ENCODE data around the gene KIRREL3.

Gene KIRREL3

DNA sequence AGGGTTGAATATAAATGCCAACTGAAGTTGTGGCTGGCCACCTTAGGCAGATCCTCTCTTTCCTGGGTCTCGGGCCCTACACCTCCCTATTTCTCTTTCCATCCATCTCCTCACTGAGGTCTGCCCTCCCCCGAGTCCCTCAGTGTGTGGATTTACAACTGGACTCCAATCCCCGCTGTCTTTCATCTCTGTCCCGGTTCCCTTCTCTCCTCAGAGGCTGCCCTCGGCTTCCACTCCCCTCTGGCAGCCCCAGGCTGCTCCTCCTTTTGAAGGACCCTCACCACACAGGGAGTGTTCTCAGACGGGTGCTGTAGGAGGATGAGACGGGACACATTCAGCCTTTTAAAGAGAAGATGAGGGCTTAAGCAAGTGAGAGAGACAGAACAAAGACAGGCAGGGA lies 478.0 kb downstream of the KIRREL3 start:
- DNase-seq = no peak

DNA sequence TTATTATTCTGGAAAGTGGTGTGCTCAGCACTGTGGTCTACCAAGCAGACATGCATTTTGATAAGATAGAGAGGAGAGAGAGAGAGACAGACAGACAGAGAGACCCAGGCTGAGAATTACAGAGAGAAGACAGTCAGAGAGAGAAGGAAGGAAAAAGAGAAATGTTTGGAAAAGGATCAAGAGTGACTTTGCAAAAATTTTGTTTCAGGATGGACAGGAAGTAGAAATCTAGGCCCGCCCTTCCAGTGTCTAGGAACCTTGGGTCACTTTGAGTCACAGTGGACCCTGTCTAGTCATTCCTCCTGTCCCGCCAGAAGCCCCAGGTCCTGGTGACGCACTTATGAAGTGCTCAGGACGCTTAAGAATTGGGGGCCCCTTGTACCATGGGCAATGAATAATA lies 478.4 kb downstream of the KIRREL3 start:
- DNase-seq = no peak

DNA sequence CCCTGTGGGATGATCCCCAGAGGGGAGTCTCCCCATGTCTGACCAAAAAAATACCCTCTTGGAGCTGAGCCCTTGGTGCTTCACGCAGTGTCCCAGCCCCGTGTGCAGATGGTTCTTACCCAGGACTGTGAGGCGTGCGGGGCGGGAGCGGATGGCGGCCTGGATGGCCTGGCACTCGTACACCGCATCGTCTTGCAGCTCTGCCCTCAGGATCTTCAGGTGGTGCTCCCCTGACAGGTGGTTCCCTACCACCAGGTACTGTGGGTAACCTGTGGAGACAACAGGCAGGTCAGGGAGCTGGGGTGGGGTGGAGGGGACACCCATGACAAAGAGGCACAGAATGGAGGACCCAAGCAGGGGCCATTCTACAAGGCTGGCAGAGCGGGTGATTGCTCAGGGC lies 479.4 kb downstream of the KIRREL3 start:
- no peak for DNase-seq

DNA sequence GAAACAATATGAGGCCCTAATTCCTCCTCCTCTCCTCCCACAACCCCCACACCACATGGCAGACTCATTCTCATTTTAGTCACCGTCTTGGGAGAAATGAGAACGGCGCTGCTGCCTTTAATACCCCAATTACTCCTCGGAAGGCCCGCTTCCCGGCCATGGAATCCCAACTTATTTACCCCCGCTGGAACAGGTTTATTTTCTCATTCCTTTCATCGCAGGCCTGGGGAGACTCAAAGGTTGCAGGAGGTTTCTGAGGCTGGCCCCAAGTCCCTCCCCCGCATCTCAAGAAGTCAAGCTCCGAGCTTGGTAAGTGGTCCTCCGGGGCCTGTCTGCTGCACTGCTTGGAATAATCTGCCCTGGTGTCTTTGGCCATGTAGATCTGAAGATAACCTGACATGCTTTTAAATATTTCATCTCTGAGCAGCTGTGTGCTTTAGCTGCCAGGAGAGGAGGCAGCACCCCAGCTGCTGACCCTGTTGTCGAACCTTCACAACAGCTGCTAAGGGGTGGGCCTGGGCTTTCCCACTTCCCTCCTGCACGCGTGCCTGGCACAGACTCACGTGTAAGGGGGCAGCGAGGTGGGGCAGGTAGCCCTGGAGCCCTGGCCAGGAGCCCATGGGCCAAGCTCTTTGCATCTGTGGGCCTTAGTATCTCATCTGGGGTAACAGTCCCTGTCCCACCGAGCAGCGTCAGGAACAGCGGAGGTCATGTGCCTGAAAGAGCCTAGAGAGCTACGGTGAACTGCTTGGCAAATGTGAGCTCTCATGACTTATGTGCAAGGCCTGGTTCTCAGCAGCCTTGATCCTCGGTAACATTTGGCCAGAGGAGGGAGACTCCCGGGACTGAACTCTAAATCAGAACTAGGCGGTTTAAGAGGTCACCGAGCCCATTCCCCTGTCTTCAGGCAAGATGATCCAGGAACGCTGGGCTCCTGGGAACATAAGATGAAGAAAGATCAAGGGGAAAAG lies 480.5 kb downstream of the KIRREL3 start:
- DNase-seq = no peak

DNA sequence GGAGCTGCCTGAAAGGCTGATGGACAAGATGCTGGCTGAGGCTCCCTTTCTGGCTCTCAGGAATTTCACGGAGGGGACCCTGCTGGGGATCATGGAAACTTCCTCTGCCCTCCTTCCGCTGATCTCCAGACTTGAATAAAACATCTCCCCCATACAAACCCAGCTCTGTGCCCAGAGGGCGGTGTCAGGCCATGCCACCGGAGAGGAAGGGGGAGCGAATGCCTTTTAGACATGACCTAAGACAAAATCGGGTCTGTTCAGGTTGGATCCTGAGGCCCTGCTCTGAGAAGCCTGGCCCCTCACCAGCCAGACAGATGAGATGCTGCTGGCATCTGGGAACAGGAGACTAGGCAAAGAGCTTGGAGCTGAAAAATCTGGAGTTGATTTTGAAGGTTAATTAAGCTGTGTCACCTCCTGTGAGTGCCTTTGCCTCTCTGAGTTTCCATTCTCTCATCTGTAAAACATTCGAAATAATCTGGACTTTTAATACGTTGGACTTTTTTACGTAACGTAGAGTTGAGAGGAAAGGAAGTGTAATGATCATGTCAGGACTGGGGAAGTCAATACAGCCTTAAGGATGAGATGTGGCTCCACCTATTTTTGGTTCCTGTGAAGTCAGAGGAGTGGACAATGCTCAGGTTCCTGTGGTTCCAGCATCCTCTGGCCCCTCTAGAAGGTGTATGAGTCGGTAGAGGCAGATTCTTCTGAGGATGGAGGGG lies 481.4 kb downstream of the KIRREL3 start:
- DNase-seq = no peak

DNA sequence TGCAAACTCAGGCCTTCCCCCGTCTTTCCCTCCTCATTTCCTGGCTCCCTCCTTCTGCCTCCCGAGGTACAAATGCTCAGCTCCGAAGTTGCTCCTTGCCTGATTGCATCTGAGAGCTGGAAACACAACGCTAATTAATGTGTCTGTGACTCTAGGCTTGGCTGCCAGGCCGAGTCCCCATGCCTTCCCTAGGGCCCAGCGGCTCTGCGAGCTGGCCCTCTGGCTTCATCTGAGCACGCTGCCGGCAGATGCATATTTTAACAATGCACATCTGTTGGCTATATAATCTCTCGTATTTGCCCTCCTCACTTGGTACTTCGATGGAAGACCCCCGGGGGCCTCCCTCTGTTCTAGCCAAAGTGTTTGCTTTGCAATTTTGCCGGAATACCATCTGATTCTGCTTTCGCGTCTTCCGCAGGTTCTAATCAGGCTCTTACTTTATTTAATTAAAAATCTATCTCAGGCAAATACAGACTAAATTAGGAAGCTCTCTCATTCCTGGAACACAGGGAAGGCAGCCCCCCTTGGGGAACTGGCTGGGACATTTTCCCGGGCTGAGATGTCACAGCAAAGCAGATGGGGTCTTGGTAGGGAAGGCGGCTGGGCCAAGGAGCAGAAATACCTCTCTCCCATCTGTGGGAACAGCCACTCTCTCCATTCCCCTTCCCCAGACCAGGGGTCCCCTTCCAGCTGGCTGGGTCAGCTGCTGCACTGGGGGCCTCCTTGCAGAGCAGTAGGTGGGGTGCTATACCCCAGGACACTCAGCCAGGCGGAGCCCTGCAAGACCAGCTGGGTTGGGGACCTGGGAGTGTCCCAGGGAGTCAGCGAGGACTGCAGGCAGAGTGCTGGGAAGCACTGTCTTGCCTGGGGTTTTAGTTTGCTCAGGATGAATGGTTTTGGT lies 482.2 kb downstream of the KIRREL3 start:
- no peak for DNase-seq

DNA sequence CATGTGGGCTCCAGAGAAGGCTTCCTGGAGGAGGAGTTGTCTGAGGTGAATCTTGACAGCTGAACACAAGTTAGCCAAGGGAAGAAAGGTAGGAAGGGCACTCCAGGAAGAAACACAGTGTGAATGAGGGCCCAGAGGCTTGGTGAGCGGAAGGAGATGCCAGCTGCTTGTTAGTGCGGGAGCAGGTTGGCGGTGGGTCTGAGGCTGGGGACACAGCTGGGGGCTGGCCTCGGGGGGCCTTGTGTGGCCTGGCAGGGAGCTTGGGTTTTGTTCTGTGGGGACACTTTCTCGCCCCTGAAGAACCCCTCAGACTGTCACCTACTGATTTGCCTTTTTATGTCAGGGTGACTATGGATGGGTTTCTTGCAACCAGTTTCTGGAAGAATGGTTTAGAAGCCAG lies 485.1 kb downstream of the KIRREL3 start:
- no peak for DNase-seq

DNA sequence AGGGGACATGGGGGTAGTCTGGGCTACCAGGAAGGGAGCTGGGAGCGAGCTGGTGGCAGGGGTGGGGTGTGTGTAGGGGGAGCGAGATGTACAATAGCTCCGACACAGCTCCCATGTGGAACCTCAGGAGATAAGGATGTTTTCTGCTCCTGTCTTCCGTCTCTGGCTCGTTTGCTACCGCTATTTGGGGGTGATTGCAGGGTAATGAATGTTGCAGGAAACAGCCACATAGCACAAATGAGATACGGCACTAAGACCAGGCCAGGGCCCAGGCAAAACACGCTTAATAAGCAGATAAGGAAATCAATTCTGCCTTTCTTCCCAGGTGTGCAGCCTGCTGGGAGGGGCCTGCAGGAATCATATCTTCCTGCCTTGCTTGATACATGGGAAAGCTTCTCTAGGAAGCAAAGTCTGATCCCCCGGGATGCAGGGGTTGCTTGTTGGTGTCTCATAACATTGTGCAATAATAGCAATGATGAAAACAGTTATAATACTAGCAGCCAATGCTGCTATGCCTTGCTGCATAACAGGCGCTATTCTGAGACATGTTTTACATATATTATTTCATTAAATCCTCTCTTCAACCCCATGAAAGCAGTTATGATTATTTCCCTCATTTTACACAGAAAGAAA lies 486.4 kb downstream of the KIRREL3 start:
- DNase-seq = no peak

DNA sequence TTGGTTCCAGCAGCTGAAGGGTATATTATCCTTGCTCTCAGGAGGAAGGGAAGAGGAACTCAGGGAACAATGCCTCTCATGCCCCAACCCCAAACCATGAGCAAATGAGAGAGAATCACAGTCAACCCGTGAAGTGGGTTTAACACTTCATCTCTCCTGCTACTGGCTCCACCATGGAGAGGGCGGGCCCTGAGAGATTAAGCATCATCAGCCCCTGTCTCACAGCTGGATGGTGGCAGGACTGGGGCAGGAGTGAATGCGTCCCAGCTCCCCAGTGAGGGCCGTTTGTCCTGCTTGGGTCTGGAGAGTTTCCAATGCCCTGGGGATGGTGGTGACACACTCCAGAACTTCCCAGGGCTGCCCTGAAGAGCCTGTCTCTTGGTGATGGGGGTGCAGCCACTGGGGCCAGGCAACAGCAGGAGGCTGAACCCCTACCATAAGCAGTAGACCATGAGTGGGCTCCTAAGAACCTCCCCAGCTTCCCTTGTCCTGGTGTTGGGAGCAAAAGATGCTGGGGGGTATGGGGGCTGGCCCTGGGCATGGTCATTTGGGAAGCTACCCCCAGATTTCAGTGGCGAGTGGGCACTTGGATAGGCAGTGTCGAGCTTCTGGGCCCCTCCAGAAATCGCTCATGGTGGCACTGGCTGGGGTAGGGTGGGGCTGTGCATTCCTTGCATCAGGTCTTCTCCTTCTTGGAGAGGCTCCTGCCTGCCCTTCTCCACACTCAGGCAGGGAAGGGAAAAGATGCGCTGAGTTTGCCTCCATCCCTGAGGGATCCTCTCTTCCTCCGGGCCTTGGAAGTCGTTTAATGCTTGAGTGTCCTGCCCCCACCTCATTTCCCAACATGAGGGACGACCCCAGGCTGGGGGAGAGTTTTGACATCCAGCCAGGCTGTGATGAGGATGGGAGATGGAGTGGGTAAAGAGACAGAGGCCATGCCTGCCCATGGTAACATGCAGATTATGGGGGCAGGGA lies 487.5 kb downstream of the KIRREL3 start:
- no peak for DNase-seq

DNA sequence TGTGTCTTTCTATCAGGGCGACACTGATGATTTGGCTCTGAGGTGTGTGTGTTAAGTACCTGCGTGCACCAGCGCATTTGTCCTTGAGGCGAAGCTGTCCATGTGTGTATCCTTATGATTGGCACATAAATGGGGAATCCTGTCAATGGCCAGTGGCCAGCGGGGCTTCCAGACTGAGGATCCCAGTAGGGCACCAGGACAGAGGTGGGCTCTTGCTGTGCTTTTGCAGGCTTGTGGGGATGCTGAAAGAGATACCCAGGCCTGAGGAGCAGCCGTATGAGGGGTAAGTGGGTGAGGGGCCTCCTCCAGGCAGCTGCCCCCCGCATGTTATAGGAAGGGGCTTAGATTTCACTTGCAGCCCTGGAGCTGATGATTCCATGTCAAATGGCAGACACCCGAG lies 488.3 kb downstream of the KIRREL3 start:
- no peak for DNase-seq

DNA sequence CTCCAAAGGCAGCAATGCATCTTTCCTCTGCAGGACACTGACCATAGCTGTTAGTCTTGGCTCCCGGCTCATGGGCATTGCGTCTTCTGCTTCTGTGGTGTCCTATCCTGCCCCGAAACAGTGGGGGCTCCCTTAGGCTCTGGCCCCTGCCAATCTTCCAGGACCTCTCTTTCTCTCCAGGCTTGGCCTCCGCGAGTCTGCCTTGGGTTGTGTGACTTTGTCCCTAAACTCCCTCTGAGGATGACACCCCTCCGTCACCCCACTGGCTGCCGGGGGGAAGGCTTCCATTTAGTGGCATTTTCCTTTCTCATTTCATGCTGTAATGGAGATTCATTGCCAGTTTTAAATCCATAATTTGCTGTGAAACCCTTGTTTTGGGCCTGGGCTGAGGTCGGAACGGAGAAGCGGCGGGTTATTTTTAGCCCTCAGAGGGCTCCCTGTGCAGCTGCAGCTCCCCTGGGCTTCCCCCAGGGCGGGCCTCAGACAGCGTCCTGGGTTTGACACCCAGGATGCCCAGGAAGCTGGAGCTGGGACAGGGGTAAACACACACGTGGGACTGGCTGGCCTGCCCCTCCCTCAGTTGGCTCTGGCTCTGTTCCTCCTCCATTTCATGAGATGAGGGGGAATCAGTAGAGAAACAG lies 489.0 kb downstream of the KIRREL3 start:
- DNase-seq = no peak

DNA sequence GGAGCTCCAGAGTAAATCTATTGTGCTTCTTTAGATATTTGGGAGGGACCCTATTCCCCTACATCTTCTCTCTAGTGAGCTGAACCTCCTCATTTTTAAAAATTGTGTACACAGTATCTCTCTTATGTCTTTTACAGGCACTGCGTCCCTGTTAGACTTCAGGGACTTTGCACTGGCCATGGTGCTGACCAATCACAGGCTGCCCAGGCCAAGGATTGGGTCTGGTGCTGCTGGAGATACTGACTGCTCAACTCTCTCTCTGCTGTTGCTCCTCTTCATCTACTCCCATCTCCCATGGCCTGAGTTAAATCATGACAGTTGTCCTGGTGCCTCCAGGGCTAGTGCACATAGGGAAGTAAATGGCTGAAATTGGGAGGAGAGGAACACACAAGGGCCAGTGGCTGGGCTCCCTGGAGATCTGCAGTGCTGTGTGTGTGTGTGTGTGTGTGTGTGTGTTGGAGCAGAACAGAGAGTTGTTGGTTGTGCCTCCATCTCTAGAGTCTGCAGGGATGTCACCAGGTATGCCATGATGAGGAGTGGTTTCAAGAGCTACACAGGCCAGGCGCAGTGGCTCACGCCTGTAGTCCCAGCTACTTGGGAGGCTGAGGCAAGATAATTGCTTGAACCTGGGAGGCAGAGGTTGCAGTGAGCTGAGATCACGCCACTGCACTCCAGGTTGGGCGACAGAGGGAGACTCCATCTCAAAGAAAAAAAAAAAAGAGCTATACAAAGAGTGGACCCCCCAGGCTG lies 489.8 kb downstream of the KIRREL3 start:
- DNase-seq = no peak

DNA sequence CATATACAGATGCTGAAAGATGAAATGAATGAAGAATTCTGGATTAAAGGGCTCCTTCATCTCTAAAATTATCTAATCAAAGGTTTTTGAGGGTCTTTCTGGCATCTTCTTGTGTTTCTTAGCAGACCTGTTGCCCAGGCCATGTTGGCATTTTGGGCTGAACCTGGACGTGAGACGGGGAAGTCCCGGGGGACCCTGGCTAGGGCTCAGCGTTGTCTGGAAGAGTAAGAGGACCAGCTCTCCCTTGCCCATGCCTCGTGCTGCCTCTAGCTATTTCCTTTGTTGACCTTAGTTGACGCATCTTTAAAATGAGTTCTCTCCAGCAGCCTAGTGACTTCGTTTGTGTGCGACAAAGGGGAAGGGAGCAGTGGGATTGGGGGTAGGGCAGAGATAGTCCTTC lies 492.9 kb downstream of the KIRREL3 start:
- DNase-seq = no peak

DNA sequence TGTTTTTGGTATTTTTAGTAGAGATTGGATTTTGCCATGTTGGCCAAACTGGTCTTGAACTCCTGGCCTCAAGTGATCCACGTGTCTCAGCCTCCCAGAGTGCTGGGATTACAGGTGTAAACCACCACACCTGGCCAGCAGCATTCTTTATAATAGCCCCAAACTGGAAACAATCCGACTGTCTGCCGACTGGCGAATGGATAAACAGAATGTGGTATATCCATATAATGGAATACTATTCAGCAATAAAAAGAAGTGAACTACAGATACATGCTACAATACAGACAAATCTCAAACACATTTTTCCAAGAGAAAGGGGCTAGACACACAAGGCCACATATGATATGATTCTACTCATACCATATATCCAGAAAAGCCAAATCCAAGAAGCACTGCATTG lies 493.8 kb downstream of the KIRREL3 start:
- no peak for DNase-seq

DNA sequence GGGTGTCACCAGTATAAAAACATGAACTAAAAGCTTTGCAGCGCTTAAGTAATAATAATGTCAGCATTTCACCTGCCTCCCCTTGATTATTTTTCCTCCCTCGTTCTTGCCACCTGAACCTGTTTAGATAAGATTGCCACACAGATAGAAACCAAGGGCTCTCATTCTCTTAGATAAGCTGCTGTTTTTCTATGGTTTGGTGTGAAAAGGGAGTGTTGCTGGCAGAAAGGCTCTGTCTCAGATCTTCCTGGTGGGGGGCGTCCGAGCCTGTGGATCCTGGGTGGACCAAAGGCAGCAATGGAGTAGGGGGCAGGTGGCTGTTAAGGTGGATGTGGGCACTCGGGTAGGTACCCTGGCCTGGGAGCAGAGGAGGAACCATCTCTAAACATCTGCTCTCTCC lies 497.6 kb downstream of the KIRREL3 start:
- DNase-seq = no peak

DNA sequence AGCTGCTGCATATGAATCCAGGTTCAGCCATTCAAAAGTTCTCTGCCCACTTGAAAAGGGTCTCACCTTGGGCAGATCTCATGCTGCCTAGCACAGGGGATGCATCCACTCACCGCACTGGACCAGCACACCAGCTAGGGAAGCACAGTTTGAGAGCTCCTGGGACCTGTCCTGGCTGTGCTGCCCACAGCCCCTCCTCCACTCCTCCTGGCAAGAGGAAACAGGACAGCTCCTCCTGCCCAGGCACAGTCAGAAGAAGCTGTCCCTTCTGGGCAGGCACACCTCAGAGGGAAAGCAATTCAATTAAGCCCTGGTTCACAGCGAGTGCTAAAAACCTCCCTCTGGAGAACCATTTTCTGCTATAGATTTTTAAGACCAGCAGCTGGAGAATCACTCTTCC lies 498.4 kb downstream of the KIRREL3 start:
- DNase-seq = no peak

DNA sequence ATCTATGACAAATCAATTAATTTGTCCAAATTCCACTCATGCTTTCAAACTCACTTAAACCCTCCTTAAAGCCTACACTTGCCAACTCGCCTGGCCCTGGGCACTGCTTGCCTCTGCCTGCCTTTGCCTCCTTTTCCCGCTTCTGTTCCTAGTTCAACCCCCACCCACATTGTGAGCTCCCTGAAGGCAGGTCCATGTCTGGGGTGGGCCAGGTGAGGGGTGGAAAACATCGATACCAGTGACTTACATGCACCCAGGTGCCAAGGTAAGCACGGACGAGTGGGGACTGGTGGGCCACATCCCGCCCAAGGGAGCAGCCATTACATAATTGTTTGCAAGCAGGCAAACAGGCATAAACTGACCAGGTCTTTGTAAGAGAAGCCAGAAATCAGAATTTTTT lies 498.9 kb downstream of the KIRREL3 start:
- DNase-seq = no peak

DNA sequence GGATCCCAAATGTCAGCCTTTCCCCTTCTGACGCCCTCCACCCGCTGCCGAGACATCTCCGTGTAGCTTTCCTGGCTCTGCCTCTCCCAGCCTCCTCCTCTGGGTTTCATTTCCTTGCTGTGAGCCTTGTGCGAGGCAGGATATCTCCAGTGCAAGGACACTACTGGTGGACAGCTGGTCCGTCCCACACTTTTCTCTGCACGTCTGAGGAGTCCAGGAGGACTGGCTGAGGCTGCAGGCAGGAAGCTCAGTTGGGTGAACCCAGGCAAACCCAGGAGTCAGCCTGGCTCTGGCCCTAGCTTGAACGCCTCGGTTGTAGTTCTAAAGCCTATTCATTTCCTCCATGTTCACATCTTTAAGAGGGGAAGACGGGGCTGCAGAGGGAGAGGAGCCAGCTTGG lies 499.6 kb downstream of the KIRREL3 start:
- DNase-seq = no peak

DNA sequence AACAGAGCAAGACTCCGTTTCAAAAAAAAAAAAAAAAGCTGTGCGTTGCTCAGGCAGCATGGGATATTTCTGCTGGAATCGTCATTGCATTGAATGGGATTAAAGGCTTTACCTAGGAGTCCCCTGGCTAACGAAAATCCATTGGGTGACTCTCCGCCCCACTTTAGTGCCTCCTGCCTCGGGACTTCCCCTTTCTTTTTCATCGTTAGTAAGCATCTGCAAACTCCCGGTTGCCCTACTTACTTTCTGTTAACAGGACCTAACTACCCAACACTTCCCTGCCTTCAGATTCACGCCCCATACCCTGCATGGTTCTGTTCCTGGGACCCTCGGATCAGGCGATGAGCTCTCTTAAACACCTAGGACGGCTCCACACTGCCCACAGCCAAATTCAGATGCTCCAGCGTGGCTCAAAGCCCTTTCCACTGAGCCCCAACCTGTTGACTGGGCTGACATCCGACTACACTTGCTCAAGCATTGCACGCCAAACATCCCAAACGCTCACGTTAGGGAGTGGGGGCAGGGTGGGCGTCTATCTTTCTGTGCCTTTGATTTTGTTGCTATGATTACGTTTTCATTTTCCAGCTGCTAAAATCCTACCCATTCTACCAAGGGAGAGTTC lies 501.3 kb downstream of the KIRREL3 start:
- no peak for DNase-seq

DNA sequence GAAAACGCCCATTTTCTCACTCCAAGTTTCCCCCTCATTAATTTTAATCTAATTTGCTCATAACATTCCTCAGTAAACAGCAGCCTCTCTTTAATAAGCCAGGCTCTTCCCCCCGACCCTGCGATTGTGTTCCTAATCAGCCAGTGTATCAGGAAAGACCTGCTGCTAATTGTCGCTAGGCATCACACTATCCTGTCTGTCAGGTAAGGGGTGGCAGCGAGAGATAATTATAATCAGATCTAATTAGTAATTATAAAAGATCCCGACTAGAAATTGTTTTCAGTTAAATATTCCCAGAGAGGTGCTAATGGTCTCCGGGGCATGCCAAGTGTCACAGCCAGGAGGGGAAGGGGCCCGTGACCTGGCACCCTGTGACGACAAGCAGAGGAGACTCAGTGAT lies 502.3 kb downstream of the KIRREL3 start:
- no peak for DNase-seq

All from NCI-H774 (cell line).